ENCODE data around the gene LHPP. TPM values are rescaled to one million over a fixed set of nuclear protein-coding genes. Genes with fewer than 3 reads are reported as not detected.

Gene LHPP
- total RNA-seq, 1 donor from 2014 or later, result 19.6 TPM

GRCh38 chr10:124482236-124482800, 20.7 kb downstream of the LHPP start:
- H3K9me3 Mint-ChIP-seq, result peaks cover 6% of the 10 kb centered on the region
- peaks cover 9% of the 10 kb centered on the region for H3K4me1 Mint-ChIP-seq
- no peak for DNase-seq (ENCODE audit: low spot score in 2 of 2, unreplicated experiment in 2 of 2)
- H3K4me3 Mint-ChIP-seq, result no peak overlapping the region
- TF ChIP-seq CTCF (IDR thresholded peaks at IDR 0.05; ENCODE audit: unreplicated experiment), result no peak
- H3K27me3 Mint-ChIP-seq (ENCODE audit: low read depth), result no peaks in the 10 kb centered on the region
- no peak overlapping the region for H3K27ac Mint-ChIP-seq
- peaks cover 4% of the 10 kb centered on the region for H3K36me3 Mint-ChIP-seq

- no peak overlapping the region for H3K4me3 Mint-ChIP-seq
- peaks cover 6% of the 10 kb centered on the region for H3K9me3 Mint-ChIP-seq
- no peaks in the 10 kb centered on the region for H3K27me3 Mint-ChIP-seq (ENCODE audit: low read depth)
- no peak for TF ChIP-seq CTCF (IDR thresholded peaks at IDR 0.05; ENCODE audit: unreplicated experiment)
- H3K27ac Mint-ChIP-seq, result no peak overlapping the region
- DNase-seq (ENCODE audit: low spot score in 2 of 2, unreplicated experiment in 2 of 2), result no peak
- peaks cover 4% of the 10 kb centered on the region for H3K36me3 Mint-ChIP-seq
- peaks cover 7% of the 10 kb centered on the region for H3K4me1 Mint-ChIP-seq
Measured at GRCh38 chr10:124482876-124483275, 21.3 kb downstream of the LHPP start.

- Mint-ChIP-seq H3K4me1 (peaks cover 5% of the 10 kb centered on the region), H3K4me3 (no peak overlapping the region), H3K36me3 (peaks cover 7% of the 10 kb centered on the region), H3K27me3 (ENCODE audit: low read depth) (no peaks in the 10 kb centered on the region), H3K9me3 (peaks cover 6% of the 10 kb centered on the region), H3K27ac (no peak overlapping the region)
- no peak for DNase-seq (ENCODE audit: low spot score in 2 of 2, unreplicated experiment in 2 of 2)
- TF ChIP-seq CTCF (IDR thresholded peaks at IDR 0.05; ENCODE audit: unreplicated experiment), result no peak
Measured at GRCh38 chr10:124484031-124484430, 22.4 kb downstream of the LHPP start.

GRCh38 chr10:124484661-124485060, 23.0 kb downstream of the LHPP start:
- Mint-ChIP-seq H3K27ac (no peak overlapping the region), H3K9me3 (peaks cover 6% of the 10 kb centered on the region), H3K4me3 (no peak overlapping the region), H3K27me3 (ENCODE audit: low read depth) (no peaks in the 10 kb centered on the region), H3K36me3 (peaks cover 7% of the 10 kb centered on the region), H3K4me1 (peaks cover 5% of the 10 kb centered on the region)
- no peak for TF ChIP-seq CTCF (IDR thresholded peaks at IDR 0.05; ENCODE audit: unreplicated experiment)
- DNase-seq (ENCODE audit: low spot score in 2 of 2, unreplicated experiment in 2 of 2), result no peak

GRCh38 chr10:124486635-124487034, 25.0 kb downstream of the LHPP start:
- Mint-ChIP-seq H3K4me1 (peaks cover 3% of the 10 kb centered on the region), H3K4me3 (no peak overlapping the region), H3K36me3 (peaks cover 11% of the 10 kb centered on the region), H3K27ac (no peak overlapping the region), H3K27me3 (ENCODE audit: low read depth) (no peaks in the 10 kb centered on the region), H3K9me3 (peaks cover 6% of the 10 kb centered on the region)
- no peak for TF ChIP-seq CTCF (IDR thresholded peaks at IDR 0.05; ENCODE audit: unreplicated experiment)
- DNase-seq (ENCODE audit: low spot score in 2 of 2, unreplicated experiment in 2 of 2), result no peak

GRCh38 chr10:124491105-124491504, 29.5 kb downstream of the LHPP start:
- TF ChIP-seq CTCF (IDR thresholded peaks at IDR 0.05; ENCODE audit: unreplicated experiment), result no peak
- H3K36me3 Mint-ChIP-seq, result peaks cover 12% of the 10 kb centered on the region
- H3K9me3 Mint-ChIP-seq, result peaks cover 3% of the 10 kb centered on the region
- H3K4me3 Mint-ChIP-seq, result no peak overlapping the region
- no peak for DNase-seq (ENCODE audit: low spot score in 2 of 2, unreplicated experiment in 2 of 2)
- H3K27ac Mint-ChIP-seq, result no peak overlapping the region
- no peaks in the 10 kb centered on the region for H3K27me3 Mint-ChIP-seq (ENCODE audit: low read depth)
- no peaks in the 10 kb centered on the region for H3K4me1 Mint-ChIP-seq
